ENCODE data around the gene CD70.
"Not testable (repeated sequence)": the region's sequence is repeated elsewhere in the genome, so short reads cannot be mapped to it uniquely, and the experiment has no call there.

The CD70 gene

DNA sequence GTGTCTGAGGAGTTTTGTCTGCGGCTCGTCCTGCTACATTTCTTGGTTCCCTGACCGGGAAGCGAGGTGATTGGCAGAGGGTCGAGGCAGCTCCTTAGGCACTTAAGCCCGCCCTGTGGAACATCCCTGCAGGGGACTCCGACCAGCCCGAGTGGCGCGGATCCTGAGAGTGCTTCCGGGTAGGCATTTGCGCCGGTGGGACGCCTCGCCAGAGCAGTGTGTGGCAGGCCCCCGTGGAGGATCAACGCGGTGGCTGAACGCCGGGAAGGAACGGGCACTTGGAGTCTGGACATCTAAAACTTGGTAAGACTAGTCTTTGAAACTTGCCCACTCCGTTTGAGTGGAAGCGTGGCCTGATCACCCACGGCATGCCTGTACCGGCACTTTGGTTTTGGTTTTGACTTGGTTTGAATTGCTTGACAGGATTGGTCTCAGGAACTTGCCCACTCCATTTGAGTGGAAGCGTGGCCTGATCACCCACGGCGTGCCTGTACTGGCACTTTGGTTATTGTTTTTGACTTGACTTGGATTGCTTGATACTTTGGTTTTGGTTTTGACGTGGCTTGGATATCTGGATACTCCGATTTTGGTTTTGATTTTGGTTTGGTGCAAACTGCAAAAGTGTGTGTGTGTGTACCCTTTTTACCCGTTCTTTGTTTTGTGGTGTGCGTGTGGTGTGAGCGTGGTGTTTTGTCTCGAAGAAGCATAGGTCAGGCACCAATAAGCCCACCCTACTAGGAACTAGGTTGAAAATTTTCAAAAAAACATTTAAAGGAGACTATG is 6.7 kb upstream of the CD70 start:
- DNase-seq (ENCODE audit: low read depth in 2 of 2), result not testable (repeated sequence)

DNA sequence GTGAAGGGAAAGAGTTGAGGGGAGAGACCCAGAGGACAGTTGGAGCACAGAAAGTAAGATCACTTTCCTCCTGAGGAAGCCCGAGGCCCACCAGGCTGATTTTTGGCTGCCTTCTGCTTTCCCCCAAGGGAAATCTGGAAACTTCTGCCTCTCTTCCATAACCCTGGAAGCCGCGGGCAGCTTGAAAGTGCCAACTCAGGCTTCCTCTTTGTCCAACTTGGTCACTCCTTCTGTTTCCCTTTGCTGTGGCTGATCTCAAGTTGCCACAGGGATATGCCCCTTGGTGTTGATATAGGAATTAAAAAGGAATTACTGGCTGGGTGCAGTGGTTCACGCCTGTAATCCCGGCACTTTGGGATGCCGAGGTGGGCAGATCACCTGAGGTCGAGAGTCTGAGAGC is 5.7 kb upstream of the CD70 start:
- DNase-seq (ENCODE audit: low read depth in 2 of 2), result no peak

DNA sequence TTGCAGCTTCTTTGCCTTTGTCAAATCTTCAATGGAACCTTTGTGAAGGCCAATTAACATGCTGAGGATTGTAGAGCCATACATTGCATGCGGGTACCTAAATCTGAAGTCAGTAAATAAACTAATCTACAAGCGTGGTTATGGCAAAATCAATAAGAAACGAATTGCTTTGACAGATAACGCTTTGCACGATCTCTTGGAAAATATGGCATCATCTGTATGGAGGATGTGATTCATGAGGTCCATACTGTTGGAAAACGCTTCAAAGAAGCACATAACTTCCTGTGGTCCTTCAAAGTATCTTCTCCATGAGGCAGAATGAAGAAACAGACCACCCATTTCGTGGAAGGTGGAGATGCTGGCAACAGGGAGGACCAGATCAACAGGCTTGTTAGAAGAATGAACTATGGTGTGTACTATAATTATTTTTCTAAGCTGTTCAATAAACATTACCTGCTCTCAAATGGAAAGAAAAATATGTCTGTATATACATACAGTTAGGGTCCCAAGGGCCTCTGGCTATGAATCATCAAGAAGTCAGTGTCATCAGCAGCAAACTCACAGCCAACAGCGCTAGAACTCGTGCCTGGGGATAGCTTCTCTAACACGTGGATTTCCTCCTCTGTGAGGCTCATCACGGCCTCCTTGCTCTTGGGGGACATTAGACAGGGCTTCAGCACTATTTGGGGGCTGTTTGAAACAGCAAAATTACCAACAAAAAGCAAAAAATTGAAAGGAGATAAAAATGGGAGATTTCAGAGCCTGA is 2.9 kb upstream of the CD70 start:
- no peak for DNase-seq (ENCODE audit: low read depth in 2 of 2)

DNA sequence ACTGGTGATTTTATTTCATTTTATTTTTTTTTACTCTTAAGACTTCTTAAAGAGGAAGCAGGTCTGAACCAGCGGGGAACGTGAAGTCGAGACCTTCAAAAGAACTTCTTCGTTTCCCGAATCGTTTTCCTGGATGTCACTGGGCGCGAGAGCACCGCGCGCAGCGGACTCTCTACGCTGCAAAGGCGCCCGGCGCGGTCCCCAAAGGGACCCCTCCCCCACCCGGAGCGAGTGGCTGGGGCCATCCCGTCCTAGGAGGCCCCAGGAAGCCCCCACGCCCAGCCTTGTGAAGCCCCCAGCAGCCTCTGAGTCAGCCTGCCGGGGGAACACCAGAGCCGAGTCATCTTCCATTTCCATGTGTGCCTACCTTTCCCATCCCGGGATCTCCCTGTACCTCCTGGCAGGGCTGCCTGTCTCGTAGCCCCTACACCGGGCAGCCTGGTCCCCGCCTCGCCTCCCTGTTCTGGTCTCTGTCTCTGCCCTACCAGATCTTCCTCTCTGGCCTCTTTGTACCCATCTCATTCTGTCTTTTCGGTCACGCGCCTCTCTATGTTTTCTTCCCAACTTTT is 608 bp downstream of the CD70 start:
- no peak for DNase-seq (ENCODE audit: low read depth in 2 of 2)

DNA sequence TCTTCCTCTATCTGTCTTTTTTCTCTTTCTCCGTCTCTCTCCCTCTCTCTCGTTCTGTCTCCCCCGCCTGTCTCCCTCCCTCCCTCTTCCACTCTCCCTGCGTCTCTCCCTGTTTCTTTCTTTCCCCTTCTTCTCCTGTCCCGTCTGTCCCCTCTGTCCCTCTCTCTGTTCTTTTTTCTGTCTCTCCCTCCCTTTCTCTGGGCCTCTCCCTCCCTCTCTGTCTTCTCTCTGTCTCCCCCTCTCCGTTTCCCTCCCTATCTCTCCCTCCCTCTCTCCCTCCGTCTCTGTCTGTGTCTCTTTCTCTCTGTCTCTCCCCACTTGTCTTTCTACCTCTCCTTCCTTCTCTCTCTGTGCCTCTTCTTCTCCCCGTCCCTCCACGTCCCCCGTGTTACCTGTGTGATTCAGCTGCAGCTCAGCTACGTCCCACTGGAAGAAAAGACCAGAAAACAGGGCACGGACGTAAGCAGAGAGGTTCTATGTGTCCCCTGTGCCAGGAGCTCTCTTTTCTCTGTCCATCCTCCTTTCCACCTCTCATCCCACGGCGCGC is 1.2 kb downstream of the CD70 start:
- no peak for DNase-seq (ENCODE audit: low read depth in 2 of 2)

DNA sequence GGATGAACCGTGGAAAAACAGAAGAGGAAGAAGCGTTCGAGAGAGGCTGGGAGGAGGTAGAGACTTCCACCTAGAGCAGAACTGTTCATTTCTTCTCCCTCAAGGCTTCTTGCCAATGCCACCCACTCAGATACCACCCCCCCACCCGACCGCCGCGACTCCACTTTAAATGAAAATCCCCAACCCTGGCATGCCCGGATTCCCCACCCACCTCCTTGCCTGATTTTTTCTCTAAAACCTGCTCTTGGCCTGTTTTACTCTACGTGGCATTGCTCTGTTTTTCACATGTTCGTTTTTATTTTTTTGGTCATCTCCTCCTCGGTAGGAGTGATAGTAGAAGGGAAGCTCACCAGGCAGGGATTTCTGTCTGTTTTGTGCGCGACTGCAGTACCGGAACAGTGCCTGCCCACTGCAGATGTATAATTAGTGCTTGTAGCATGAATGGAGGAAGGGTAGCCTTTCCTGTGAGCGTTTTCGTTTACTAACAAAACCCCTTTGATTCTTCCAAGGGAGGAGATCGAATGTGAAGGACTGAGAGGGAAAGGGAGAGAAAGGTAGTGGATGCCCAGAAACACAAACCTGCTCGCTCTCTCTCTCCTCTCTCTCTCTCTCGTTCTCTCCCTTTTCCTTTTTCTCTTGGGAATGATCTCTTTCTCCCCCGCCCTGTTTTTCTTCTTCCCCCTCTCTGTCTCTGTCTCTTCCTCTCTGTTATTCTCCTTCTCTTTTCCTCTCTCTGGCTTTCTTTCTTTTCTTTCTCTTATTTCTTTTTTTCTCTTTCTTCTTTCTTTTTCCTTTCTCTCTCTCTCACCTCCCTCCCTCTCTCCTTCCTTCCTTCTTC is 2.2 kb downstream of the CD70 start:
- DNase-seq (ENCODE audit: low read depth in 2 of 2), result no peak

DNA sequence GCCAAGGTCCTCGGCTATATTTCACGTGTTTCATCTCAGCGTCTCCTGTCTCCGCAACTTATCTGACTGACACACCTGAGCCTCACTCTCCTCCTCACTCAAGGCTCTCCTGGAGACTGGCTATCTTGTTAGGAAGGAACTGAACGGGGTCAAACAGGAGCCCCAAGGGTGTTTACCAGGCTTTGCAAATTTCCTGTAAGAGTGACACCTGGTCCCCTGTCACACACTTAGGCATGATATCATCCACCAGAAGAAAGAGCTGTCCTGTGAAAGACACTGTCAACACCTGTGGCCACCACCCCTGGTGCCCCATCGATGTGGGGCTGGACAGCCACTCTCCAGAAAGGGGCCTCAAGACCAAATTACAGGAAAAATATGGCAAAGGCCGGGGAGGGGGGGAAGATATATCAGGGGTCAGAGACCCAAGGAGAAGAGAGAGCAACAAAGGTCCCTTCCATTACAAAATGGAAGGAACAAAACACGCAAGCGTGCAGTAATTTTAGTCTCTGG is 2.9 kb downstream of the CD70 start:
- DNase-seq (ENCODE audit: low read depth in 2 of 2), result no peak

DNA sequence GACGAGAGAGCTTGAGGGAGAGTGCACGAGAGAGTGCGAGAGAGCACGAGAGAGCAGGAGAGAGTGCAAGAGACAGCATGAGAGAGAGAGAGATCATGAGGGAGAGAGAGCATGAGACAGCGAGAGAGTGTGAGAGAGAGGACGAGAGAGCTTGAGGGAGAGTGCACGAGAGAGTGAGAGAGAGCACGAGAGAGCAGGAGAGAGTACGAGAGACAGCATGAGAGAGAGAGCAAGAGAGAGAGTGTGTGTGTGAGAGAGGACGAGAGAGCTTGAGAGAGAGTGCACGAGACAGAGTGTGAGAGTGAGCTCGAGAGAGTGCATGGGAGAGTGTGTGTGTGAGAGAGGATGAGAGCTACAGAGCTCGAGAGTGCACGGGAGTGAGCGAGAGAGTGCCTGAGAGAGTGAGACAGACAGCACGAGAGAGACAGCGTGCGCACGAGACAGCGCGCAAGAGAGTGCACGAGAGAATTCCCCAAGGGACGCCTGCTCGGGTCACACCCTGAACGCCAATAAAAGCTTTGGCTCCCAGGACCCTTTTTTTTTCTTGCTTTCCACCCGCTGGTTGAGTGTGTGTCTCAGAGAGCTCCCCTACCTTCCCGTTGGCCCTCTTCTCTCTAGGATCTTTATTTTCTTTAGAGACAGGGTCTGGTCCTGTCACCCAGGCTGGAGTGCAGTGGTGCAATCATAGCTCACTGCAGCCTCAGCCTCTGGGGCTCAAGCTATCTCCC is 3.7 kb downstream of the CD70 start:
- no peak for DNase-seq (ENCODE audit: low read depth in 2 of 2)

DNA sequence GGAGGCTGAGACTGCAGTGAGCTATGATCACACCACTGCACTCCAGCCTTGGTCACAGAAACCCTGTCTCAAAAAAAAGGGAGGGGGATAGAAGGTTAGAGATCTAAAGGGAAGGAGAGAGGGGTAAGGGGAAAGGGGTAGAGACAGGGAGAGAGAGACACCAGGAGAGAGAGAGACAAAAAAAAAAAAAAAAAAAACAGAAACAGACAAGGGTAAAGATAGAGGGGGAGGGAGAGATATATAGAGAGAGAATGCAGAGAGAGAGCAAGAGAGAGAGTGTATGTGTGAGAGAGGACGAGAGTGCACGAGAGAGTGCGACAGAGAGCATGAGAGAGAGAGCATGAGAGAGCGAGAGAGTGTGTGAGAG is 4.2 kb downstream of the CD70 start:
- DNase-seq (ENCODE audit: low read depth in 2 of 2), result no peak

DNA sequence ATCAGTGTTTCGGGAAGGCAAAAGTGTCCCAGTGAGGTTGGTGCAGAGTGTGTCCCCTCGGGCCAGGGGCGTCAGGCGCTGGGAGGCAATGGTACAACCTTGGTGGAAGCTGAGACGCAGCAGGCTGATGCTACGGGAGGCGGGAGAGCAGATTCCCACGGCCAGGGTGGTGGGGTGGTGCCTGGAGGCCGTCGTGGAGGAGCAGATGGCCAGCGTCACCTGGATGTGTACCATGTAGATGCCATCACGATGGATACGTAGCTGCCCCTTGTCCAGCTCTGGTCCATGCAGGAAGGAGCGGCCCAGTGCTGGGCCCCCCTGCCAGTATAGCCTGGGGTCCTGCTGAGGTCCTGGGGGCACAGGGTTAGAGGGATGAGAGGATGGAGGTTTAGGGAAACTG is 4.9 kb downstream of the CD70 start:
- no peak for DNase-seq (ENCODE audit: low read depth in 2 of 2)

DNA sequence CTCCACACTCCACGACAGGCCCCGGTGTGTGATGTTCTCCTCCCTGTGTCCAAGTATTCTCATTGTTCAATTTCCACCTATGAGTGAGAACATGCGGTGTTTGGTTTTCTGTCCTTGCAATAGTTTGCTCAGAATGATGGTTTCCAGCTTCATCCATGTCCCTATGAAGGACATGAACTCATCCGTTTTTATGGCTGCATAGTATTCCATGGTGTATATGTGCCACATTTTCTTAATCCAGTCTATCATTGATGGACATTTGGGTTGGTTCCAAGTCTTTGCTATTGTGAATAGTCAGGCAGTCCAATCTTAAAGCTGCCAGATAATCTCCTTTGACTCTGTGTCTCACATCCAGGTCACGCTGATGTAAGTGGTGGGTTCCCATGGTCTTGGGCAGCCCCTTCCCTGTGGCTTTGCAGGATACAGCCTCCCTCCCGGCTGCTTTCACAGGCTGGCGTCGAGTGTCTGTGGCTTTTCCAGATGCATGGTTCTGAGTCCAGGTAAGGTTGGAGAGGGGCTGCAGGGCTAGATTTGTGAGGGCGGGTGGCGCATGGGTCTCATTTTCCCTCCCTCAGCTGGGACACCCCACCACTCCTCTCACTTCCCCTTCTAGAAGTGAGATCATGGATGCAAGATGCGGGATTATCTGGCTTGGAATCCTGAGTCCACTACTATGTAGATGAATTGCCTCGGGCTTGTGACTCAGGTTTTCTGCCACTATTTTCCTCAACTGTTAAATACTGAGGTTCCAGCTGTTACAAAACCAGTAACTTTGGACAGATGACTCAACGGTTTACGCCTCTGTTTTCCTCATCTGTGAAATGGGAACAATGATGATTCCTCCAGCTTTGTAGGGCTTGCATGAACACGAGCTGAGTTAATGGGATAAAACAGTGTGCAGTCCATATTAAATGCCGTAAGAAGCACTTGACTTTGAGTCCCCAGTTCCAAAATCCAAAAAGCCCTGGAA is 8.2 kb downstream of the CD70 start:
- not testable (repeated sequence) for DNase-seq (ENCODE audit: low read depth in 2 of 2)

DNA sequence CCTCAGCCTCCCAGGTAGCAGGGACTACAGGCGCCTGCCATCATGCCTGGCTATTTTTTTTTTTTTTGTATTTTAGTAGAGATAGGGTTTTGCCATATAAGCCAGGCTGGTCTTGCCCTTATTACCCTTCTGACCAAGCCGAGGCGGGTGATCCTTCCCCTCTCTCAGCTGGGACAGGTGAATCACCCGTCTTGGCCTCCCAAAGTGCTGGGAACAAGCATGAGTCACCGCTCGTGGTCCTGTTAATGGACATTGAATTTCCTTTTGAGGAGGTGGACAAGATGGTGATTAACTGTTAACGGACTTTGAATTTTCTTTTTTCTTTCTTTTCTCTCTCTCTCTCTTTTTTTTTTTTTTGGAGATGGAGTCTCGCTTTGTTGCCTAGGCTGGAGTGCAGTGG is 10.6 kb downstream of the CD70 start:
- DNase-seq (ENCODE audit: low read depth in 2 of 2), result no peak

DNA sequence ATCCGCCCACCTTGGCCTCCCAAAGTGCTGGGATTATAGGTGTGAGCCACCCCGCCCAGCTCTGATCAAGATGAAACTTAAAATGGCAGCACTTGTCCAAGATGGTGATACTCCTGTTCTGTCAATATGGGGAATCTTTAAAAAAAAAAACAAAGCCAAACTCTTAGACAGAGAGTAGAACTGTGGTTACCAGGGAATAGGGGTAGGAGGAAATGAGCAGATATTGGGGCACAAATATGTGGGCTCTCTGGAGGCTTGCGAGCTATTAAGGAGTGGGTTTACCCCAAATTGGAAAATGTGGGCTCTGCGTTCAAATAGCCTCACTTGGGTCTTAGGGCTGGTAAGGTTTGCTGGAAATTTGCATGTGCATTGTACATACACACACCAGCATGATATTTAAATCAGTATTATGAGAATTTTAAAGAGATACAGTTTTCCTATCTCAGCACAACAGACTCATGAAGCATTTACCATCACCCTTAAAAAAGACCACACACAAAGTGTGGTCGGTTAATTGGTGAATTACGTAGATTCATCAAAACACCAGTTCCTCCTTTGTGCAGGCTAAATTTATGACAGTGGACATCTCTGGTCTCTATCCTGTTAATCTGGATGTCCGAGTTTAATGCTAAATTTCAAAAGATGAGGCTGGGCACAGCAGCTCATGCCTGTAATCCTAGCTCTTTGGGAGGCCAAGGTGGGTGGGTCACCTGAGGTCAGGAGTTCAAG is 11.3 kb downstream of the CD70 start:
- no peak for DNase-seq (ENCODE audit: low read depth in 2 of 2)

DNA sequence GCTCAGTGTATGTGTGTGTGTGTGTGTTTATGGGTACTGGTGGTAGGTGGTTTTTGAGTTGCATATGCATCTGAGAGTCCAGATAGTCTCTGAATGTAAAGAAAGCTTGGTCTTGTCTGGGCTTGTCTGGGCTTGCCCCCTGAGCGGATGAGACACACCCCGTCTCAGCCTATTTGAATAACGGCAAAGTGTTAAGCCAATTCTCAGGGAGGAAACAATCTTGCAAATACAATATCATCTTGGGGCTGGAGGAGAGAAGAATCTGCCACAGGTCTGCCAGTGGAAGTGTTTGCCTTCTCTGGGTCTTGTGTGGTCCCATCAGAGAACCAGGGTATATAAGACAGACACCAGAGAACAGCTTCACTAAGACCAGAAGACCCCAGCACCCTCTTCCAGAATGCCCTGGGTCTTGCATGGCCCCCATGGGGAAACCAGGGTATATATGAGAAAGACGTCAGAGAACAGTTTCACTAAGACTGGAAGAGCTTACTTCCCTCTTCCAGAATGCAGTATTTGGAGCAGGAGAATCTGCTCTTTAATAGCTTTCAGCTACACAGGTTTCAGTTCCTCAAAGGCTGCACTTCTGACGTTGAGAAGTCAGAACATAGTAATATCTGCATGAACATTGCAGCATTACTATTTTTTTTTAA is 13.3 kb downstream of the CD70 start:
- no peak for DNase-seq (ENCODE audit: low read depth in 2 of 2)

DNA sequence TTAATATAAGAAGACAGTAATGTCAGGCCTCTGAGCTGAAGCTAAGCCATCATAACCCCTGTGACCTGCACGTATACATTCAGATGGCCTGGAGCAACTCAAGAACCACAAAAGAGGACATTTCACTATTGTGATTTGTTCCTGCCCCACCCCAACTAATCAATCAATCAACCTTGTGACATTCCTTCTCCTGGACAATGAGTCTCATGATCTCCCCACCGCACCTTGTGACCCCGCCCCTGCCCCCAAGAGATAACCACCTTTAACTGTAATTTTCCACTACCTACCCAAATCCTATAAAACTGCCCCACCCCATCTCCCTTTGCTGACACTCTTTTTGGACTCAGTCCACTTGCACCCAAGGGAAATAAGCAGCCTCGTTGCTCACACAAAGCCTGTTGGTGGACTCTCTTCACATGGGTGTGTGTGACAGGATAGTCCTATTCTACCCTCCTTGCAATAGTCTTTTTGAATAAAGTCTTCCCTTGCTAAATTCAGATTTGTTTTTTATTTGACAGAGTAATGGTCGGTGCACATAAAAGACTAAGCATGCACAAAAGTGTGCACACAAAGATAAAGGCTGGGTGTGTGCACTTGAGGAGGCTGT is 14.0 kb downstream of the CD70 start:
- no peak for DNase-seq (ENCODE audit: low read depth in 2 of 2)

DNA sequence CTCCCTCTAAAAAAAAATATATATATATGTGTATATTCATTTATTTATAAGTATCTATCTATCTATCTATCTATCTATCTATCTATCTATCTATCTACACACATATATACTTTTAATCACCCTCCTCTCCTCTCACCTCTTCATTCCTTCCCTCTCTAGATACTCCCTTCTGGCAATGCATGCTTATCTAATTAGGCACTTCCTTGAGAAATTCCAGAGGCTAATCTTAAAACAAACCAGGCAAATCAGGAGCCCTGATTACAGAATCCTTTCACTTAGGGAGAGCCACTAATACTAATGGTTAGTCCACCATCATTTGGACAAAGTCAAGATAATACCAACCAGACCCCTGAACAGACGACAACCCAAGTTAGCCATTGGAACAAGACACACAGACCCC is 17.6 kb downstream of the CD70 start:
- DNase-seq (ENCODE audit: low read depth in 2 of 2), result no peak

DNA sequence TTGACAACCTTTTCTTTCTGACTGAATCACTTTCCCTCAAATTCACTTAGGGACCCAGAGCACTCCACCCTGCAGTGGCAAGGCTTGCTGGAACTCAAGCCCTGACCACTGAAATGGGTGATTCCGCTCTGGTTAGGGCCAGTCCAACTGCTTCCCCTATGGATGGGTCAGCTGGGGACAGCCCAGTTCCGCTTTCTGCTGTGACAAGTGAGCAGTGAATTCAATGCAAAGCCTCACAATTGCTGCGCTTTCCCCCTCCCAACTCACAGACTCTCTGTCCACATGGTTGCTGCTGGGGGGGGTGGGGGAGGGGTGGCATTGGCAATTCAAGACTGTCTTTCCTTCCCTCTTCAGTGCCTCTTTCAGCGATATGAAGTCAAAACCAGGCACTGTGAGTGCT is 18.7 kb downstream of the CD70 start:
- no peak for DNase-seq (ENCODE audit: low read depth in 2 of 2)

DNA sequence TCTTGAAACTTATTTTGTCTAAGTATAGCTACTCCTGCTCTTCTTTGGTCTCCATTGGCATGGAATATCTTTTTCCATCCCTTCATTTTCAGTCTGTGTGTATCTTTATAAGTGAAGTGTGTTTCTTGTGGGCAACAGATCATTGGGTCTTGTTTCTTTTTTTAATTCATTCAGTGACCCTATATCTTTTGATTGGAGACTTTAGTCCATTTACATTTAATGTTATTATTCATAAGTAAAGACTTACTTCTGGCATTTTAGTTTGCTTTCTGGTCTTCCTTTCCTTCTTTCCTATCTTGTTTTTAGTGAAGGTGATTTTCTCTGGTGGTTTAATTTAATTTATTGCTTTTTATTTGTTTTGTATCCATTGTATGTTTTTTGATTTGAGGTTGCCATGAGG is 19.8 kb downstream of the CD70 start:
- no peak for DNase-seq (ENCODE audit: low read depth in 2 of 2)

All from stimulated activated CD4-positive, alpha-beta T cell treated with anti-CD3 and anti-CD28 coated beads, Interleukin-4, amount 100 ng/mL, for 48 hours (primary cell).